GM18499 (cell line): ENCODE results near the gene RAMAC.
"Not testable (repeated sequence)": the region's sequence is repeated elsewhere in the genome, so short reads cannot be mapped to it uniquely, and the experiment has no call there.

Experiments
- ATAC-seq: cut with Tn5 transposase; IDR thresholded peaks from one replicate; pipeline ENCODE4 v1.9.1; 2021; ENCODE audit warnings: moderate number of reproducible peaks; ENCODE audit not compliant: insufficient read depth, unreplicated experiment

Gene RAMAC

GRCh38 chr15:83011271-83012075 is 25.5 kb downstream of the RAMAC start, which contains the start of gene C15orf40:
Gene C15orf40, minus strand, starts transcription at chr15:83011639. Its CDS starts 32 bp downstream, at chr15:83011607.
- peak; percentile 76 for ATAC-seq

GRCh38 chr15:83012076-83012426 is 26.0 kb downstream of the RAMAC start:
- ATAC-seq: no peak

GRCh38 chr15:83012636-83013035 is 26.6 kb downstream of the RAMAC start:
- ATAC-seq: no peak

GRCh38 chr15:83014205-83014653 is 28.2 kb downstream of the RAMAC start:
- no peak for ATAC-seq

- ATAC-seq: no peak
These were observed 29.4 kb downstream of the RAMAC start for GRCh38 chr15:83015361-83015760.

- ATAC-seq: no peak
These were observed 30.9 kb downstream of the RAMAC start for GRCh38 chr15:83016906-83017305.

- ATAC-seq: no peak
These were observed 32.4 kb downstream of the RAMAC start for GRCh38 chr15:83018436-83018835.

GRCh38 chr15:83030021-83030420 is 44.0 kb downstream of the RAMAC start:
- ATAC-seq: no peak

- ATAC-seq: not testable (repeated sequence)
These were observed 45.2 kb downstream of the RAMAC start for GRCh38 chr15:83031234-83031633.

- no peak for ATAC-seq
These were observed 50.2 kb downstream of the RAMAC start for GRCh38 chr15:83036253-83036652.

GRCh38 chr15:83039206-83039605 is 53.2 kb downstream of the RAMAC start:
- ATAC-seq: no peak
